ENCODE measurements around the gene PKHD1.

Gene PKHD1

GRCh38 chr6:51842804-51843378 lies 244.5 kb downstream of the PKHD1 start:
- no peaks in the 10 kb centered on the region for H3K9me3 ChIP-seq (ENCODE audit: low read length)
- no peaks in the 10 kb centered on the region for H3K4me1 ChIP-seq (ENCODE audit: insufficient read depth, low read length)
- H3K27me3 ChIP-seq (ENCODE audit: control insufficient read depth in 1 of 2, insufficient read depth in 2 of 2, low read length in 2 of 2), result no peaks in the 10 kb centered on the region
- H3K4me3 ChIP-seq (ENCODE audit: low read depth in 1 of 2, low read length in 2 of 2), result no peak overlapping the region
- H3K27ac ChIP-seq (ENCODE audit: low read depth, low read length), result no peak overlapping the region
- no peaks in the 10 kb centered on the region for H3K36me3 ChIP-seq (ENCODE audit: insufficient read depth, low read length)
- no peak overlapping the region for H3K9ac ChIP-seq (ENCODE audit: low read length)

GRCh38 chr6:51842061-51842803 lies 245.2 kb downstream of the PKHD1 start:
- H3K27ac ChIP-seq (ENCODE audit: low read depth, low read length), result no peak overlapping the region
- H3K27me3 ChIP-seq (ENCODE audit: control insufficient read depth in 1 of 2, insufficient read depth in 2 of 2, low read length in 2 of 2), result no peaks in the 10 kb centered on the region
- H3K36me3 ChIP-seq (ENCODE audit: insufficient read depth, low read length), result no peaks in the 10 kb centered on the region
- H3K9me3 ChIP-seq (ENCODE audit: low read length), result no peaks in the 10 kb centered on the region
- no peak overlapping the region for H3K9ac ChIP-seq (ENCODE audit: low read length)
- no peak overlapping the region for H3K4me3 ChIP-seq (ENCODE audit: low read depth in 1 of 2, low read length in 2 of 2)
- no peaks in the 10 kb centered on the region for H3K4me1 ChIP-seq (ENCODE audit: insufficient read depth, low read length)

- H3K27me3 ChIP-seq (ENCODE audit: control insufficient read depth in 1 of 2, insufficient read depth in 2 of 2, low read length in 2 of 2), result no peaks in the 10 kb centered on the region
- H3K9ac ChIP-seq (ENCODE audit: low read length), result no peak overlapping the region
- no peaks in the 10 kb centered on the region for H3K36me3 ChIP-seq (ENCODE audit: insufficient read depth, low read length)
- H3K27ac ChIP-seq (ENCODE audit: low read depth, low read length), result no peak overlapping the region
- H3K4me3 ChIP-seq (ENCODE audit: low read depth in 1 of 2, low read length in 2 of 2), result no peak overlapping the region
- H3K4me1 ChIP-seq (ENCODE audit: insufficient read depth, low read length), result no peaks in the 10 kb centered on the region
- no peaks in the 10 kb centered on the region for H3K9me3 ChIP-seq (ENCODE audit: low read length)
Observed at GRCh38 chr6:51841626-51842025, 245.8 kb downstream of the PKHD1 start.

GRCh38 chr6:51839726-51840374 lies 247.6 kb downstream of the PKHD1 start:
- H3K9me3 ChIP-seq (ENCODE audit: low read length), result no peaks in the 10 kb centered on the region
- H3K27me3 ChIP-seq (ENCODE audit: control insufficient read depth in 1 of 2, insufficient read depth in 2 of 2, low read length in 2 of 2), result no peaks in the 10 kb centered on the region
- no peak overlapping the region for H3K4me3 ChIP-seq (ENCODE audit: low read depth in 1 of 2, low read length in 2 of 2)
- H3K4me1 ChIP-seq (ENCODE audit: insufficient read depth, low read length), result no peaks in the 10 kb centered on the region
- no peak overlapping the region for H3K9ac ChIP-seq (ENCODE audit: low read length)
- no peaks in the 10 kb centered on the region for H3K36me3 ChIP-seq (ENCODE audit: insufficient read depth, low read length)
- no peak overlapping the region for H3K27ac ChIP-seq (ENCODE audit: low read depth, low read length)

- Histone ChIP-seq H3K4me1 (ENCODE audit: insufficient read depth, low read length) (no peaks in the 10 kb centered on the region), H3K36me3 (ENCODE audit: insufficient read depth, low read length) (no peaks in the 10 kb centered on the region), H3K27ac (ENCODE audit: low read depth, low read length) (no peak overlapping the region), H3K9me3 (ENCODE audit: low read length) (no peaks in the 10 kb centered on the region), H3K27me3 (ENCODE audit: control insufficient read depth in 1 of 2, insufficient read depth in 2 of 2, low read length in 2 of 2) (no peaks in the 10 kb centered on the region), H3K4me3 (ENCODE audit: low read depth in 1 of 2, low read length in 2 of 2) (no peak overlapping the region), H3K9ac (ENCODE audit: low read length) (no peak overlapping the region)
Observed at GRCh38 chr6:51830666-51831065, 256.7 kb downstream of the PKHD1 start.

GRCh38 chr6:51827580-51827979 lies 259.8 kb downstream of the PKHD1 start:
- H3K27ac ChIP-seq (ENCODE audit: low read depth, low read length), result no peak overlapping the region
- H3K9ac ChIP-seq (ENCODE audit: low read length), result no peak overlapping the region
- no peak overlapping the region for H3K4me3 ChIP-seq (ENCODE audit: low read depth in 1 of 2, low read length in 2 of 2)
- no peaks in the 10 kb centered on the region for H3K27me3 ChIP-seq (ENCODE audit: control insufficient read depth in 1 of 2, insufficient read depth in 2 of 2, low read length in 2 of 2)
- no peaks in the 10 kb centered on the region for H3K4me1 ChIP-seq (ENCODE audit: insufficient read depth, low read length)
- H3K36me3 ChIP-seq (ENCODE audit: insufficient read depth, low read length), result no peaks in the 10 kb centered on the region
- no peaks in the 10 kb centered on the region for H3K9me3 ChIP-seq (ENCODE audit: low read length)

GRCh38 chr6:51824940-51825339 lies 262.5 kb downstream of the PKHD1 start:
- Histone ChIP-seq H3K9ac (ENCODE audit: low read length) (no peak overlapping the region), H3K27me3 (ENCODE audit: control insufficient read depth in 1 of 2, insufficient read depth in 2 of 2, low read length in 2 of 2) (no peaks in the 10 kb centered on the region)

GRCh38 chr6:51820555-51820954 lies 266.9 kb downstream of the PKHD1 start:
- Histone ChIP-seq H3K9ac (ENCODE audit: low read length) (no peak overlapping the region), H3K4me1 (ENCODE audit: insufficient read depth, low read length) (no peaks in the 10 kb centered on the region), H3K27ac (ENCODE audit: low read depth, low read length) (no peak overlapping the region), H3K36me3 (ENCODE audit: insufficient read depth, low read length) (no peaks in the 10 kb centered on the region), H3K4me3 (ENCODE audit: low read depth in 1 of 2, low read length in 2 of 2) (no peak overlapping the region), H3K27me3 (ENCODE audit: control insufficient read depth in 1 of 2, insufficient read depth in 2 of 2, low read length in 2 of 2) (no peaks in the 10 kb centered on the region), H3K9me3 (ENCODE audit: low read length) (no peaks in the 10 kb centered on the region)

More at GRCh38 chr6:51824940-51825339, 262.5 kb downstream of the PKHD1 start:
- Histone ChIP-seq H3K27ac (ENCODE audit: low read depth, low read length) (no peak overlapping the region), H3K4me1 (ENCODE audit: insufficient read depth, low read length) (no peaks in the 10 kb centered on the region), H3K4me3 (ENCODE audit: low read depth in 1 of 2, low read length in 2 of 2) (no peak overlapping the region), H3K36me3 (ENCODE audit: insufficient read depth, low read length) (no peaks in the 10 kb centered on the region), H3K9me3 (ENCODE audit: low read length) (no peaks in the 10 kb centered on the region)

- no peaks in the 10 kb centered on the region for H3K9me3 ChIP-seq (ENCODE audit: low read length)
- no peak overlapping the region for H3K9ac ChIP-seq (ENCODE audit: low read length)
- no peaks in the 10 kb centered on the region for H3K4me1 ChIP-seq (ENCODE audit: insufficient read depth, low read length)
- H3K27me3 ChIP-seq (ENCODE audit: control insufficient read depth in 1 of 2, insufficient read depth in 2 of 2, low read length in 2 of 2), result no peaks in the 10 kb centered on the region
- no peak overlapping the region for H3K27ac ChIP-seq (ENCODE audit: low read depth, low read length)
- H3K36me3 ChIP-seq (ENCODE audit: insufficient read depth, low read length), result no peaks in the 10 kb centered on the region
- no peak overlapping the region for H3K4me3 ChIP-seq (ENCODE audit: low read depth in 1 of 2, low read length in 2 of 2)
Observed at GRCh38 chr6:51818520-51819022, 268.8 kb downstream of the PKHD1 start.

- Histone ChIP-seq H3K36me3 (ENCODE audit: insufficient read depth, low read length) (no peaks in the 10 kb centered on the region), H3K4me3 (ENCODE audit: low read depth in 1 of 2, low read length in 2 of 2) (no peak overlapping the region), H3K27ac (ENCODE audit: low read depth, low read length) (no peak overlapping the region), H3K9ac (ENCODE audit: low read length) (no peak overlapping the region), H3K4me1 (ENCODE audit: insufficient read depth, low read length) (no peaks in the 10 kb centered on the region), H3K9me3 (ENCODE audit: low read length) (no peaks in the 10 kb centered on the region), H3K27me3 (ENCODE audit: control insufficient read depth in 1 of 2, insufficient read depth in 2 of 2, low read length in 2 of 2) (no peaks in the 10 kb centered on the region)
Observed at GRCh38 chr6:51817832-51818231, 269.6 kb downstream of the PKHD1 start.

GRCh38 chr6:51814418-51814817 lies 273.0 kb downstream of the PKHD1 start:
- Histone ChIP-seq H3K9me3 (ENCODE audit: low read length) (no peaks in the 10 kb centered on the region), H3K9ac (ENCODE audit: low read length) (no peak overlapping the region), H3K27ac (ENCODE audit: low read depth, low read length) (no peak overlapping the region), H3K27me3 (ENCODE audit: control insufficient read depth in 1 of 2, insufficient read depth in 2 of 2, low read length in 2 of 2) (no peaks in the 10 kb centered on the region), H3K36me3 (ENCODE audit: insufficient read depth, low read length) (no peaks in the 10 kb centered on the region), H3K4me1 (ENCODE audit: insufficient read depth, low read length) (no peaks in the 10 kb centered on the region), H3K4me3 (ENCODE audit: low read depth in 1 of 2, low read length in 2 of 2) (no peak overlapping the region)

Measured in muscle layer of colon (tissue), 2 donors.